ENCODE data around the gene COQ8B.
"Not testable (repeated sequence)": the region's sequence is repeated elsewhere in the genome, so short reads cannot be mapped to it uniquely, and the experiment has no call there.

The COQ8B gene

DNA sequence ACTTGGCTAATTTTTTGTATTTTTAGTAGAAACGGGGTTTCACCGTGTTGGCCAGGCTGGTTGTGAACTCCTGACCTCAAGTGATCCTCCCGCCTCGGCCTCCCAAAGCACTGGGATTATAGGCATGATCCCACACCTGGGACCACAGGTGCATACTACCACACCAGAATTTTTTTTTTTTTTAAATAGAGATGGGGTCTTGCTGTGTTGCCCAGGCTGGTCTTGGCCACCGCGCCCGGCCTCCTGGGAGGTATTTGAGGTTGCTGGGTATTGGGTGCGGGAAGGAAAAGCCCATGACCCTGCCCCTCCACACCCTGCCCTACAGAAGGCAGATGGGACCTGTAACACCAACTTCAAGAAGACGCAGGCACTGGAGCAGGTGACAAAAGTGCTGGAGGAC, 20.0 kb upstream of the COQ8B start:
- TF ChIP-seq, protein P1, sequence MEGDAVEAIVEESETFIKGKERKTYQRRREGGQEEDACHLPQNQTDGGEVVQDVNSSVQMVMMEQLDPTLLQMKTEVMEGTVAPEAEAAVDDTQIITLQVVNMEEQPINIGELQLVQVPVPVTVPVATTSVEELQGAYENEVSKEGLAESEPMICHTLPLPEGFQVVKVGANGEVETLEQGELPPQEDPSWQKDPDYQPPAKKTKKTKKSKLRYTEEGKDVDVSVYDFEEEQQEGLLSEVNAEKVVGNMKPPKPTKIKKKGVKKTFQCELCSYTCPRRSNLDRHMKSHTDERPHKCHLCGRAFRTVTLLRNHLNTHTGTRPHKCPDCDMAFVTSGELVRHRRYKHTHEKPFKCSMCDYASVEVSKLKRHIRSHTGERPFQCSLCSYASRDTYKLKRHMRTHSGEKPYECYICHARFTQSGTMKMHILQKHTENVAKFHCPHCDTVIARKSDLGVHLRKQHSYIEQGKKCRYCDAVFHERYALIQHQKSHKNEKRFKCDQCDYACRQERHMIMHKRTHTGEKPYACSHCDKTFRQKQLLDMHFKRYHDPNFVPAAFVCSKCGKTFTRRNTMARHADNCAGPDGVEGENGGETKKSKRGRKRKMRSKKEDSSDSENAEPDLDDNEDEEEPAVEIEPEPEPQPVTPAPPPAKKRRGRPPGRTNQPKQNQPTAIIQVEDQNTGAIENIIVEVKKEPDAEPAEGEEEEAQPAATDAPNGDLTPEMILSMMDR (conservative IDR thresholded peaks at IDR 0.05; ENCODE audit: low read depth, low read length): no peak

DNA sequence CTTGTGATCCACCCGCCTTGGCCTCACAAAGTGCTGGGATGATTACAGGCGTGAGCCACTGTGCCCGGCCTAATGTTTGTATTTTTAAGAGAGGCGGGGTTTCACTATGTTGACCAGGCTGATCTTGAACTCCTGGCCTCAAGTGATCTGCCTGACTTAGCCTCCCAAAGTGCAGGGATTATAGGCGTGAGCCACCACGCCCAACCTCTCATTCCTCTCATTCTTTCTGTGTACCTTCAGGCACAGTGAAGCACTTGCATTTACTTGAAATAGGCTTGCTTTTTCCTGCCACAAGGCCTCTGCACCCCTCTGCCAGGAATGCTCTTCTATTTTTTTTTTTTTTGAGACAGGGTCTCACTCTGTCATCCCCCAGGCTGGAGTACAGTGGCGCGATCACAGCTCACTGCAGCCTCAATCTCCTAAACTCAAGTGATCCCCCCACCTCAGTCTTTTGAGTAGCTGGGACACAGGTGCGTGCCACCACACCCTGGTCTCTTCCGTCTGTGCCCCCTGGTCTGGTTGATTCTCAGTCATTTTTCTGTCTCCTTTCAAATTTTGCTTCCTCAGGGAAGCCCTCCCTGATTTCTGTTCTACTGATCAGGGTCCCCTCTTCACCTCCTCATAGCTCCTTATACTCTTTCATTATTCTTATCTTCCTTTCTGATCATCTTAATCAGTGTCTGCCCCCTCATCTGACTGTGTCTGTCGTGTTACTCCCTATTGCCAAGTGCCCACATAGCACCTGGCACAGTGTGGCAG, 18.5 kb upstream of the COQ8B start:
- TF ChIP-seq, protein P1 (conservative IDR thresholded peaks at IDR 0.05; ENCODE audit: low read depth, low read length): no peak
- DNase-seq (ENCODE audit: low read depth): no peak
- H3K4me3 ChIP-seq (ENCODE audit: low read length): no peak overlapping the region

More for the DNA sequence above, 20.0 kb upstream of the COQ8B start:
- no peak for DNase-seq (ENCODE audit: low read depth)
- no peak overlapping the region for H3K4me3 ChIP-seq (ENCODE audit: low read length)

DNA sequence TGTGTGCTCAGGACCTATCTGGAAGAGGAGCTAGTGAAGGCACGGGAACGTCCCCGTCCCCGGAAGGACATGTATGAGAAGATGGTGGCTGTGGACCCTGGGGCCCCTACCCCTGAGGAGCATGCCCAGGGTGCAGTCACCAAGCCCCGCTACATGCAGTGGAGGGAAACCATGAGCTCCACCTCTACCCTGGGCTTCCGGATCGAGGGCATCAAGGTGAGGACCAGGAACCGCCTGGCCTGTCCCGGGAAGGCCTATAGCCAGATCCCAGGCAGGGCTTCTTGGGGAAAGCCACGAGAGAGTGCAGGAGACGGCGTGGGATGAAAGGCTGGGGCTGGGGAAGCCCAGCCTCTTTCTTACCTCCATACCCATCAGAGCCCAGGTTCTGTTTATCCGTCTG, 16.5 kb upstream of the COQ8B start:
- DNase-seq (ENCODE audit: low read depth): no peak
- TF ChIP-seq, protein P1 (conservative IDR thresholded peaks at IDR 0.05; ENCODE audit: low read depth, low read length): no peak
- no peak overlapping the region for H3K4me3 ChIP-seq (ENCODE audit: low read length)

DNA sequence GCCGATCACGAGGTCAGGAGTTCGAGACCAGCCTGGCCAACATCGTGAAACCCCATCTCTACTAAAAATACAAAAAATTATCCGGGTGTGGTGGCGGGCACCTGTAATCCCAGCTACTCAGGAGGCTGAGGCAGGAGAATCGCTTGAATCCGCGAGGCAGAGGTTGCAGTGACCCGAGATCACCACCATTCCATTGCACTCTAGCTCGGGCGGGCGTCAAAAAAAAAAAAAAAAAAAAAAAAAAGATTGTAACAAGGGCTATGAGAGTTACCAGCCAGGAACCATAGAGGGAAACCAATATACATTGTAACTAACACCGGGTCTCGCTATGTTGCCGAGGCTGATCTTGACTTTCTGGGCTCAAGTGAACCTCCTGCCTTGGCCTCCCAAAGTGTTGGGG, 15.6 kb upstream of the COQ8B start:
- not testable (repeated sequence) for DNase-seq (ENCODE audit: low read depth); H3K4me3 ChIP-seq (ENCODE audit: low read length)

DNA sequence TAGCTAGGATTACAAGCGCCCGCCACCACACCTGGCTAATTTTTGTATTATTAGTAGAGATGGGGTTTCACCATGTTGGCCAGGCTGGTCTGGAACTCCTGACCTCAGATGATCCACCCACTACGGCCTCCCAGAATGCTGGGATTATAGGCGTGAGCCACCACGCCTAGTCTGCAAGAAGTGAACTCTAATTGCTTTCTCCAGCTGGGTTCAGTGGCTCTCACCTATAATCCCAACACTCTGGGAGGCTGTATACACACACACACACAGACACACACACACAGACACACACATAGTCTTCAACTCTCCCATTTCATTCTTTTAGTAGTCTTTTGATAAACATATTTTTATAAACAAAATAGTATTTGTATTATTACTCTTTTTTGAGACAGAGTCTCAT, 13.4 kb upstream of the COQ8B start:
- not testable (repeated sequence) for H3K4me3 ChIP-seq (ENCODE audit: low read length); DNase-seq (ENCODE audit: low read depth)

DNA sequence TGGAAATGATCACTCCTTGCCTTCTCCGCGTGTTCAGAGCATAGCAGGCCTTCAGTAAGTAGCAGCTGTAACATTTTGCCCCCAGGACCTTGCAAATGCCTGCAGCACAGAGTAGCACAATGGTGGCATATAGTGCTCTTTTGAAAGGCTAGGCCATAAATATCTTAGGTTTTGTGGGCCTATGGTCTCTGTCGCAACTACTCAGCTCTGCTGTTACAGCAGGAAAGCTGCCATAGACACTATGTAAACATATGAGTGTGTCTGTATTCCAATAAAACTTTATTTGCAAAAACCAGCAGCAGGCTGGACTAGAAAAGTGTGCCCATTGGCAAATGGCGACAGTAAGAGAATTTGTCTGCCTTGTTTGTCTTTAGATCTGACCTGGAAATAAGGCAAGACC, 9.6 kb upstream of the COQ8B start:
- DNase-seq (ENCODE audit: low read depth): no peak
- TF ChIP-seq, protein P1 (conservative IDR thresholded peaks at IDR 0.05; ENCODE audit: low read depth, low read length): no peak
- H3K4me3 ChIP-seq (ENCODE audit: low read length): no peak overlapping the region

DNA sequence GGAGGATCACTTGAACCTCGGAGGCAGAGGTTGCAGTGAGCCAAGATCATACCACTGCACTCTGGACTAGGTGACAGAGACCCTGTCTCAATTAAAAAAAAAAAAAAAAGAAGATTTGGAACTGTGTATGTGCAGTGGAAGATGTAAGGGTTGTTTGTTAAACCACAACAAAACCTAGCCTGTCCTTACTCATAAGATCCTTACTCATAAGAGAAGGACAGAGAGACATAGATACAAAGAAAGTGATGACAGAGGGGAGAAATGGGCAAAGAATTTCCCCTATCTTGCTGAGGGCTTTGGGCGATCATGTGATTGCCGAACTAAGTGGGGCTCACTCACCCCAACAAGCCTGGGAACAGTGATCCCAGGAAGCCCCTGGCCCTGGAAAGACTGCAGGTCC, 8.2 kb upstream of the COQ8B start:
- no peak for DNase-seq (ENCODE audit: low read depth)
- TF ChIP-seq, protein P1 (conservative IDR thresholded peaks at IDR 0.05; ENCODE audit: low read depth, low read length): no peak

DNA sequence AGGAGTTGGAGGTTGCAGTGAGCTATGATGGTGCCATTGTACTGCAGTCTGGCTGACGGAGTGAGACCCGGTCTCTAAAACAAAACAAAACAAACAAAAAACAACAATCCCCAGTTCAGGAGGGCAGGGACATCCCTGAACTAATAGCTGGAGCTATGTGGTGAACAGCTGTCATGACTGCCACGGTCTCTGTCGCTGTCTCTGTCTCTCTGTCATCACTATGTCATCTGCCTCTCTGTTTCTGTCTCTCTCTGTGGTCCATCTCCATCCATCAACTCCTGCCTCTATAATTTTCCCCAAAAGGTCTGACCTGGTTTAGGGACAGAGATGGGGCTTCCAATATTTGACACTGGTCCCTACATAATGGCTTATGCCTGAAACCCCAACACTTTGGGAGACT, 7.6 kb upstream of the COQ8B start:
- no peak overlapping the region for H3K4me3 ChIP-seq (ENCODE audit: low read length)
- no peak for DNase-seq (ENCODE audit: low read depth)

More for the DNA sequence above, 8.2 kb upstream of the COQ8B start:
- no peak overlapping the region for H3K4me3 ChIP-seq (ENCODE audit: low read length)

More for the DNA sequence above, 7.6 kb upstream of the COQ8B start:
- TF ChIP-seq, protein P1 (conservative IDR thresholded peaks at IDR 0.05; ENCODE audit: low read depth, low read length): no peak

Measured in retinal pigment epithelial cell (primary cell).